ENCODE results near the gene SH3RF1. TPM values are rescaled to one million over a fixed set of nuclear protein-coding genes. Genes with fewer than 3 reads are reported as not detected.

Gene SH3RF1
- total RNA-seq, 1 experiment from 2014 or later: 59.5 TPM

DNA sequence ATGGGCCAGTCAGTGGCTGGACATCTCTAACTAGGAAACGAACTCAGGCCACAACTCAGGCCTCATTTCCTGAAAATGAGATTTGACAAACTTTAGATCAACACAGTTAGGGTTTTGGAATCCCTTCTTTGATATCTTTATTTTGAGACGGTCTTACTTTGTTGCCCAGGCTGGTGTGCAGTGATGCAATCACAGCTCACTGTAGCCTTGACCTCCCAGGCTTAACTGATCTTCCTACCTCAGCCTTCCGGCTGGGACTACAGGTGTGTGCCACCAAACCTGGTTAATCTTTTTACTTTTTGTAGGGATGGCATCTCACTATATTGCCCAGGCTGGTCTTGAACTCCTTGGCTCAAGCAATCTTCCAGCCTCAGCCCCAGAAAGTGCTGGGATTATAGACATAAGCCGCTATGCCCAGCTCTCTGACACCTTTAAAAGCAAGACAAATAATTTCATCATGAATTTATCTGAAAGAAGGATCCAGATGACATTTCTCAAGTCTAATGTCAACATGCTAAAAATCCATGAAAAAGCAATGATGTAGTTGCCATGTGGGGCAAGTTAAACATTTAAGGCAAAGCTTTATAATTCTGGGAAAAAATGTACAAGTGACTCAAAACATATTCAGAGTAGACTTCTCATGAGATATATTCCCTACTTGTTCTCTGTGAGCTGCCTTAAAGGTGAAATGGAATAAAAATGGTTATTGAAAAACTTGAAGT is 171.6 kb downstream of the SH3RF1 start (continued):
- TF ChIP-seq, protein P1, sequence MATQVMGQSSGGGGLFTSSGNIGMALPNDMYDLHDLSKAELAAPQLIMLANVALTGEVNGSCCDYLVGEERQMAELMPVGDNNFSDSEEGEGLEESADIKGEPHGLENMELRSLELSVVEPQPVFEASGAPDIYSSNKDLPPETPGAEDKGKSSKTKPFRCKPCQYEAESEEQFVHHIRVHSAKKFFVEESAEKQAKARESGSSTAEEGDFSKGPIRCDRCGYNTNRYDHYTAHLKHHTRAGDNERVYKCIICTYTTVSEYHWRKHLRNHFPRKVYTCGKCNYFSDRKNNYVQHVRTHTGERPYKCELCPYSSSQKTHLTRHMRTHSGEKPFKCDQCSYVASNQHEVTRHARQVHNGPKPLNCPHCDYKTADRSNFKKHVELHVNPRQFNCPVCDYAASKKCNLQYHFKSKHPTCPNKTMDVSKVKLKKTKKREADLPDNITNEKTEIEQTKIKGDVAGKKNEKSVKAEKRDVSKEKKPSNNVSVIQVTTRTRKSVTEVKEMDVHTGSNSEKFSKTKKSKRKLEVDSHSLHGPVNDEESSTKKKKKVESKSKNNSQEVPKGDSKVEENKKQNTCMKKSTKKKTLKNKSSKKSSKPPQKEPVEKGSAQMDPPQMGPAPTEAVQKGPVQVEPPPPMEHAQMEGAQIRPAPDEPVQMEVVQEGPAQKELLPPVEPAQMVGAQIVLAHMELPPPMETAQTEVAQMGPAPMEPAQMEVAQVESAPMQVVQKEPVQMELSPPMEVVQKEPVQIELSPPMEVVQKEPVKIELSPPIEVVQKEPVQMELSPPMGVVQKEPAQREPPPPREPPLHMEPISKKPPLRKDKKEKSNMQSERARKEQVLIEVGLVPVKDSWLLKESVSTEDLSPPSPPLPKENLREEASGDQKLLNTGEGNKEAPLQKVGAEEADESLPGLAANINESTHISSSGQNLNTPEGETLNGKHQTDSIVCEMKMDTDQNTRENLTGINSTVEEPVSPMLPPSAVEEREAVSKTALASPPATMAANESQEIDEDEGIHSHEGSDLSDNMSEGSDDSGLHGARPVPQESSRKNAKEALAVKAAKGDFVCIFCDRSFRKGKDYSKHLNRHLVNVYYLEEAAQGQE (IDR thresholded peaks at IDR 0.05; ENCODE audit: low read depth): no peak
- TF ChIP-seq FOSL1 (IDR thresholded peaks at IDR 0.05; ENCODE audit: low read depth): no peak
- TF ChIP-seq SIN3A (IDR thresholded peaks at IDR 0.05; ENCODE audit: low read depth): no peak
- TF ChIP-seq, protein P2, sequence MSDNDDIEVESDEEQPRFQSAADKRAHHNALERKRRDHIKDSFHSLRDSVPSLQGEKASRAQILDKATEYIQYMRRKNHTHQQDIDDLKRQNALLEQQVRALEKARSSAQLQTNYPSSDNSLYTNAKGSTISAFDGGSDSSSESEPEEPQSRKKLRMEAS (IDR thresholded peaks at IDR 0.05): no peak

DNA sequence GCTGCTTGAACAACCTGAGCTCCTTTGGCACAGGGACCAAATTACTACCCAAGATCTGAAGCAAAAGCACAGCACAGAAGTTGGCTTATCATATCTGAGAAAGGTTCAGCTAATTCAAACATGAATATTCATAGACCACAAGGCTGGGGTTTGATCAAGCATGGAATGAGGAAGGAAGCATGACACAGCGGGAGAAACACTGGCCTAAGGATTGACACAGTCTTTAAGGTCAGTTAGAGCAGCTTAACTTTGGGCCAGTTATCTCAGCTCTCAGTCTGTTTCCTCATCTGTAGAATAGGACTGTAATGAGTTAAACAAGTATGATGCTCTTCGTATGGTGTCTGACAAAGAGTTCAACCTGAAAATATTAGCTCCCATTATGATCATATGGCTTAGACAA is 172.2 kb downstream of the SH3RF1 start:
- intact Hi-C loops (cut with micrococcal nuclease): no loop called here
- BruUV-seq (replicated peaks): no TSS peak
- H2AFZ ChIP-seq (ENCODE audit: low read depth, low read length, poor library complexity, severe bottlenecking): no peak overlapping the region
- ChIA-PET CTCF (no interaction called here), POLR2A (no interaction called here), RAD21 (ENCODE audit: low non-redundant PET in 1 of 2, low total read pairs in 2 of 2, uncharacterized antibody in 2 of 2, unreplicated experiment in 2 of 2) (no interaction called here)
- H3K9ac ChIP-seq (ENCODE audit: low read length): no peak overlapping the region
- no peak for DNase-seq (ENCODE audit: low read depth, low spot score)
- H3K27me3 ChIP-seq (ENCODE audit: insufficient read depth, low read length): no peaks in the 10 kb centered on the region
- H3K36me3 ChIP-seq (ENCODE audit: control insufficient read depth in 1 of 2, insufficient read depth in 2 of 2, low read length in 2 of 2): peaks cover 10 to 45% of the 10 kb centered on the region in 2 experiments
- no peaks in the 10 kb centered on the region for H3K4me1 ChIP-seq (ENCODE audit: control insufficient read depth in 1 of 2, insufficient read depth in 2 of 2, low read length in 2 of 2)
- ATAC-seq: no peak
- H4K20me1 ChIP-seq (ENCODE audit: insufficient read depth): no peaks in the 10 kb centered on the region
- H3K79me2 ChIP-seq (ENCODE audit: insufficient read depth, low read length): no peaks in the 10 kb centered on the region; the same call in 1 of the 2 replicates
- no peak overlapping the region for H3K4me2 ChIP-seq (ENCODE audit: low read length)
- no peaks in the 10 kb centered on the region for H3K9me2 ChIP-seq (ENCODE audit: insufficient read depth)
- H3K9me3 ChIP-seq (ENCODE audit: control insufficient read depth in 1 of 2, insufficient read depth in 1 of 2, low read depth in 1 of 2, low read length in 2 of 2): no peaks in the 10 kb centered on the region
- no peak overlapping the region for H3K27ac ChIP-seq (ENCODE audit: low read depth, low read length)
- no peak overlapping the region for H3K4me3 ChIP-seq (replicated peaks in 1 of 2; ENCODE audit: low read depth in 1 of 2, low read length in 2 of 2)
- no peak for TF ChIP-seq EZH2 (IDR thresholded peaks at IDR 0.05)
- TF ChIP-seq, protein P3, sequence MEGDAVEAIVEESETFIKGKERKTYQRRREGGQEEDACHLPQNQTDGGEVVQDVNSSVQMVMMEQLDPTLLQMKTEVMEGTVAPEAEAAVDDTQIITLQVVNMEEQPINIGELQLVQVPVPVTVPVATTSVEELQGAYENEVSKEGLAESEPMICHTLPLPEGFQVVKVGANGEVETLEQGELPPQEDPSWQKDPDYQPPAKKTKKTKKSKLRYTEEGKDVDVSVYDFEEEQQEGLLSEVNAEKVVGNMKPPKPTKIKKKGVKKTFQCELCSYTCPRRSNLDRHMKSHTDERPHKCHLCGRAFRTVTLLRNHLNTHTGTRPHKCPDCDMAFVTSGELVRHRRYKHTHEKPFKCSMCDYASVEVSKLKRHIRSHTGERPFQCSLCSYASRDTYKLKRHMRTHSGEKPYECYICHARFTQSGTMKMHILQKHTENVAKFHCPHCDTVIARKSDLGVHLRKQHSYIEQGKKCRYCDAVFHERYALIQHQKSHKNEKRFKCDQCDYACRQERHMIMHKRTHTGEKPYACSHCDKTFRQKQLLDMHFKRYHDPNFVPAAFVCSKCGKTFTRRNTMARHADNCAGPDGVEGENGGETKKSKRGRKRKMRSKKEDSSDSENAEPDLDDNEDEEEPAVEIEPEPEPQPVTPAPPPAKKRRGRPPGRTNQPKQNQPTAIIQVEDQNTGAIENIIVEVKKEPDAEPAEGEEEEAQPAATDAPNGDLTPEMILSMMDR (IDR thresholded peaks at IDR 0.05 in 2 of 3, conservative IDR thresholded peaks at IDR 0.05 in 1 of 3; ENCODE audit: borderline replicate concordance in 1 of 3, insufficient read depth in 1 of 3, low read depth in 2 of 3, low read length in 2 of 3): no peak
- TF ChIP-seq, protein P4, sequence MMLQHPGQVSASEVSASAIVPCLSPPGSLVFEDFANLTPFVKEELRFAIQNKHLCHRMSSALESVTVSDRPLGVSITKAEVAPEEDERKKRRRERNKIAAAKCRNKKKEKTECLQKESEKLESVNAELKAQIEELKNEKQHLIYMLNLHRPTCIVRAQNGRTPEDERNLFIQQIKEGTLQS (IDR thresholded peaks at IDR 0.05): no peak
- TF ChIP-seq CEBPB (IDR thresholded peaks at IDR 0.05; ENCODE audit: low read depth): no peak
- TF ChIP-seq RAD21 (IDR thresholded peaks at IDR 0.05; ENCODE audit: low read depth): no peak
- TF ChIP-seq, protein P1 (IDR thresholded peaks at IDR 0.05; ENCODE audit: low read depth): no peak
- TF ChIP-seq TCF7L2 (IDR thresholded peaks at IDR 0.05; ENCODE audit: borderline replicate concordance, extremely low read depth, insufficient read depth, insufficient read length): no peak
- TF ChIP-seq, protein P5, sequence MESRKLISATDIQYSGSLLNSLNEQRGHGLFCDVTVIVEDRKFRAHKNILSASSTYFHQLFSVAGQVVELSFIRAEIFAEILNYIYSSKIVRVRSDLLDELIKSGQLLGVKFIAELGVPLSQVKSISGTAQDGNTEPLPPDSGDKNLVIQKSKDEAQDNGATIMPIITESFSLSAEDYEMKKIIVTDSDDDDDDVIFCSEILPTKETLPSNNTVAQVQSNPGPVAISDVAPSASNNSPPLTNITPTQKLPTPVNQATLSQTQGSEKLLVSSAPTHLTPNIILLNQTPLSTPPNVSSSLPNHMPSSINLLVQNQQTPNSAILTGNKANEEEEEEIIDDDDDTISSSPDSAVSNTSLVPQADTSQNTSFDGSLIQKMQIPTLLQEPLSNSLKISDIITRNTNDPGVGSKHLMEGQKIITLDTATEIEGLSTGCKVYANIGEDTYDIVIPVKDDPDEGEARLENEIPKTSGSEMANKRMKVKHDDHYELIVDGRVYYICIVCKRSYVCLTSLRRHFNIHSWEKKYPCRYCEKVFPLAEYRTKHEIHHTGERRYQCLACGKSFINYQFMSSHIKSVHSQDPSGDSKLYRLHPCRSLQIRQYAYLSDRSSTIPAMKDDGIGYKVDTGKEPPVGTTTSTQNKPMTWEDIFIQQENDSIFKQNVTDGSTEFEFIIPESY (IDR thresholded peaks at IDR 0.05; ENCODE audit: extremely low read depth, insufficient replicate concordance, low read length): no peak
